H1 (cell line): ENCODE results near the gene TP63. TPM values are rescaled to one million over a fixed set of nuclear protein-coding genes. Genes with fewer than 3 reads are reported as not detected.

ENCODE experiments used
- CTCF ChIA-PET: fragments of 300-600 bp; sonication (Branson Sonifier 250); formaldehyde crosslinking; loops from one replicate; lab custom pipeline; 2021; ENCODE audit not compliant: partially characterized antibody; lab: Charles Lee
- POLR2A ChIA-PET: fragments of 300-600 bp; sonication (Branson Sonifier 250); formaldehyde crosslinking; loops from one replicate; lab custom pipeline; 2021; ENCODE audit warnings: inconsistent platforms; ENCODE audit not compliant: partially characterized antibody; lab: Charles Lee
- DNase-seq, 2 experiments: peaks; one replicate each; pipeline versions ENCODE4 v3.0.0 to v3.0.0-alpha.2; 2010 to 2022; ENCODE audit warnings: low spot score in 2 of 2, low read depth in 1 of 2, mixed read lengths in 1 of 2
- FAIRE-seq: peaks from 2 replicates; lab custom pipeline; 2011; peaks lifted over from hg19 to GRCh38; lab: Jason Lieb, UNC
- H2AFZ ChIP-seq: 2 replicates; pipeline ENCODE4 v1.8.1; 2012; ENCODE audit warnings: low read length, inconsistent platforms
- H2AK5ac ChIP-seq: 2 replicates; pipeline ENCODE4 v1.6.1; 2013; ENCODE audit warnings: low read depth, low read length
- H2BK120ac ChIP-seq: replicated peaks from 2 replicates; pipeline ENCODE3; 2013; ENCODE audit warnings: low read depth, low read length, inconsistent platforms
- H2BK12ac ChIP-seq: 2 replicates; pipeline ENCODE4 v1.6.1; 2013; ENCODE audit warnings: low read depth, low read length
- H2BK15ac ChIP-seq: 2 replicates; pipeline ENCODE4 v1.6.1; 2013; ENCODE audit warnings: low read length
- H2BK20ac ChIP-seq: 2 replicates; pipeline ENCODE4 v1.6.1; 2013; ENCODE audit warnings: low read length
- H2BK5ac ChIP-seq: 2 replicates; pipeline ENCODE4 v1.6.1; 2013; ENCODE audit warnings: low read depth, low read length
- H3K14ac ChIP-seq: 2 replicates; pipeline ENCODE4 v1.6.1; 2013; ENCODE audit warnings: inconsistent platforms; ENCODE audit not compliant: insufficient read length
- H3K18ac ChIP-seq: 2 replicates; pipeline ENCODE4 v1.6.1; 2013; ENCODE audit warnings: low read length; ENCODE audit errors: extremely low read depth
- H3K23ac ChIP-seq: 2 replicates; pipeline ENCODE4 v1.6.1; 2013; ENCODE audit warnings: inconsistent platforms; ENCODE audit not compliant: insufficient read length
- H3K23me2 ChIP-seq: 2 replicates; pipeline ENCODE4 v1.6.1; 2013; ENCODE audit warnings: low read depth, low read length
- H3K27ac ChIP-seq: 2 replicates; pipeline ENCODE4 v1.6.1; 2011; ENCODE audit warnings: low read depth, low read length, inconsistent platforms
- H3K27me3 ChIP-seq, 4 experiments: replicated peaks in 1 of 4; 1 replicate in 1 of 4; 2 replicates in 3 of 4; pipeline versions ENCODE4 v1.6.1 to v1.8.1; 2011 to 2013; ENCODE audit warnings: low read length in 3 of 4, mild to moderate bottlenecking in 3 of 4, inconsistent platforms in 2 of 4, mixed read lengths in 2 of 4, moderate library complexity in 1 of 4; ENCODE audit not compliant: control insufficient read depth in 3 of 4, insufficient read depth in 3 of 4; ENCODE audit errors: extremely low read depth in 1 of 4
- H3K36me3 ChIP-seq, 4 experiments: 2 replicates each; pipeline versions ENCODE4 v1.6.1 to v1.8.1; 2011 to 2013; ENCODE audit warnings: mild to moderate bottlenecking in 4 of 4, low read length in 3 of 4, moderate library complexity in 2 of 4, control low read depth in 1 of 4, inconsistent platforms in 1 of 4; ENCODE audit not compliant: insufficient read depth in 4 of 4, control insufficient read depth in 2 of 4
- H3K4ac ChIP-seq: replicated peaks from 2 replicates; pipeline ENCODE3; 2013; ENCODE audit warnings: low read length, low read depth, mixed read lengths, inconsistent platforms; ENCODE audit not compliant: insufficient read length
- H3K4me1 ChIP-seq, 4 experiments: replicated peaks in 1 of 4; 1 replicate in 1 of 4; 2 replicates in 3 of 4; pipeline versions ENCODE4 v1.6.1 to v1.8.1; 2011 to 2013; ENCODE audit warnings: low read length in 3 of 4, inconsistent platforms in 2 of 4, mixed read lengths in 1 of 4; ENCODE audit not compliant: insufficient read depth in 4 of 4, control insufficient read depth in 3 of 4
- H3K4me2 ChIP-seq, 2 experiments: 2 replicates each; pipeline versions ENCODE4 v1.6.1 to v1.8.1; 2011 to 2013; ENCODE audit warnings: low read depth in 2 of 2, low read length in 2 of 2, control low read depth in 1 of 2, inconsistent platforms in 1 of 2, mild to moderate bottlenecking in 1 of 2; ENCODE audit not compliant: insufficient read depth in 1 of 2
- H3K4me3 ChIP-seq, 4 experiments: fragments of 200-600, 300-600 bp in 1 of 4; sonication (generic), shearing (Covaris generic), sonication (Bioruptor Twin) in 1 of 4; 2 replicates each; pipeline versions ENCODE4 v1.5.1 to v1.8.1; 2011 to 2016; ENCODE audit warnings: low read length in 4 of 4, low read depth in 3 of 4, control low read depth in 2 of 4, inconsistent platforms in 2 of 4, mild to moderate bottlenecking in 2 of 4, mixed read lengths in 1 of 4, moderate library complexity in 1 of 4; ENCODE audit not compliant: insufficient read depth in 2 of 4; ENCODE audit errors: extremely low read depth in 1 of 4
- H3K56ac ChIP-seq: replicated peaks from 2 replicates; pipeline ENCODE3; 2013; ENCODE audit warnings: low read depth, mild to moderate bottlenecking, mixed read lengths, low read length, inconsistent platforms; ENCODE audit not compliant: insufficient read length
- H3K79me1 ChIP-seq: 2 replicates; pipeline ENCODE4 v1.6.1; 2013; ENCODE audit warnings: low read depth, low read length, control low read depth
- H3K79me2 ChIP-seq, 2 experiments: 2 replicates each; pipeline versions ENCODE4 v1.6.1 to v1.8.1; 2012 to 2013; ENCODE audit warnings: low read length in 2 of 2, mild to moderate bottlenecking in 2 of 2, inconsistent platforms in 1 of 2; ENCODE audit not compliant: insufficient read depth in 2 of 2, control insufficient read depth in 1 of 2
- H3K9ac ChIP-seq, 4 experiments: replicated peaks in 1 of 4; 1 replicate in 1 of 4; 2 replicates in 3 of 4; pipeline versions ENCODE4 v1.6.1 to v1.8.1; 2011 to 2013; ENCODE audit warnings: low read depth in 3 of 4, low read length in 3 of 4, control low read depth in 2 of 4, mild to moderate bottlenecking in 2 of 4, moderate library complexity in 2 of 4, inconsistent platforms in 1 of 4; ENCODE audit errors: extremely low read depth in 1 of 4
- H3K9me3 ChIP-seq, 2 experiments: 2 replicates each; pipeline versions ENCODE4 v1.6.1 to v1.8.1; 2012 to 2013; ENCODE audit warnings: mild to moderate bottlenecking in 2 of 2, moderate library complexity in 2 of 2, control low read depth in 1 of 2, inconsistent platforms in 1 of 2, low read depth in 1 of 2, low read length in 1 of 2, mixed read lengths in 1 of 2; ENCODE audit not compliant: insufficient read depth in 2 of 2
- H4K20me1 ChIP-seq, 2 experiments: replicated peaks in 1 of 2; 2 replicates each; pipeline versions ENCODE3 to v1.8.1; 2011 to 2013; ENCODE audit warnings: inconsistent platforms in 2 of 2, low read length in 2 of 2, mild to moderate bottlenecking in 1 of 2; ENCODE audit not compliant: insufficient read depth in 2 of 2, control insufficient read depth in 1 of 2
- H4K5ac ChIP-seq: 2 replicates; pipeline ENCODE4 v1.6.1; 2013; ENCODE audit warnings: low read length, low read depth, mixed read lengths, inconsistent platforms; ENCODE audit not compliant: insufficient read length
- H4K8ac ChIP-seq: 2 replicates; pipeline ENCODE4 v1.8.0; 2013; ENCODE audit warnings: mild to moderate bottlenecking, moderate library complexity, low read length, inconsistent platforms; ENCODE audit not compliant: insufficient read depth; ENCODE audit errors: extremely low read depth
- H4K91ac ChIP-seq: replicated peaks from 2 replicates; pipeline ENCODE3; 2013; ENCODE audit warnings: low read length, mixed read lengths, inconsistent platforms; ENCODE audit not compliant: insufficient read length
- BCL11A ChIP-seq, 2 experiments: IDR thresholded peaks; one replicate each; pipeline ENCODE4 v1.6.1; 2011; ENCODE audit warnings: low read depth in 2 of 2, low read length in 2 of 2, mild to moderate bottlenecking in 2 of 2
- GTF2F1 ChIP-seq: IDR thresholded peaks from 2 replicates; pipeline ENCODE4 v1.6.1; 2012; ENCODE audit warnings: low read depth, low read length, improper control_type of control experiment, borderline replicate concordance
- POLR2A ChIP-seq, 2 experiments: IDR thresholded peaks; 1 replicate in 1 of 2; 2 replicates in 1 of 2; pipeline ENCODE4 v1.6.1; 2011; ENCODE audit warnings: low read depth in 2 of 2, low read length in 2 of 2, mild to moderate bottlenecking in 2 of 2; ENCODE audit errors: control extremely low read depth in 1 of 2
- POU5F1 ChIP-seq: IDR thresholded peaks from 2 replicates; pipeline ENCODE4 v1.6.1; 2011; ENCODE audit warnings: low read depth, mild to moderate bottlenecking, low read length, moderate library complexity
- RAD21 ChIP-seq, 2 experiments: IDR thresholded peaks in 1 of 2; conservative IDR thresholded peaks in 1 of 2; 2 replicates each; pipeline ENCODE4 v1.6.1; 2011; ENCODE audit warnings: low read depth in 2 of 2, low read length in 2 of 2, improper control_type of control experiment in 1 of 2, inconsistent platforms in 1 of 2, mild to moderate bottlenecking in 1 of 2, moderate library complexity in 1 of 2
- RFX5 ChIP-seq: IDR thresholded peaks from 2 replicates; pipeline ENCODE4 v1.6.1; 2011; ENCODE audit warnings: low read depth, low read length, improper control_type of control experiment, borderline replicate concordance
- SAP30 ChIP-seq: fragments of 300-600 bp; sonication (generic); IDR thresholded peaks from 2 replicates; pipeline ENCODE4 v1.7.1; 2012; ENCODE audit warnings: low read length, moderate library complexity, mild to moderate bottlenecking, inconsistent platforms; ENCODE audit not compliant: insufficient read depth, insufficient replicate concordance
- SIN3A ChIP-seq, 2 experiments: IDR thresholded peaks in 1 of 2; conservative IDR thresholded peaks in 1 of 2; 2 replicates each; pipeline ENCODE4 v1.6.1; 2011 to 2012; ENCODE audit warnings: low read length in 2 of 2, improper control_type of control experiment in 1 of 2, low read depth in 1 of 2, mild to moderate bottlenecking in 1 of 2
- SIRT6 ChIP-seq: IDR thresholded peaks from one replicate; pipeline ENCODE4 v1.7.1; 2012; ENCODE audit warnings: low read length, inconsistent platforms
- SP4 ChIP-seq: IDR thresholded peaks from 2 replicates; pipeline ENCODE4 v1.6.1; 2012; ENCODE audit warnings: low read length, inconsistent platforms
- TAF1 ChIP-seq: IDR thresholded peaks from 2 replicates; pipeline ENCODE4 v1.6.1; 2011; ENCODE audit warnings: mild to moderate bottlenecking, low read depth, low read length
- WGBS, 2 experiments: shearing (Covaris generic) in 1 of 2; methylation state at CpG; one replicate each; pipeline versions ENCODE4 v1.1.6 to v1.1.7; 2013 to 2015; ENCODE audit warnings: low lambda C conversion rate in 2 of 2, mixed read lengths in 2 of 2, inconsistent platforms in 1 of 2, low coverage in 1 of 2, missing lambda C conversion rate in 1 of 2; ENCODE audit not compliant: insufficient replicate concordance in 2 of 2, insufficient coverage in 1 of 2, insufficient read length in 1 of 2; ENCODE audit errors: extremely low coverage in 1 of 2, missing lambda C conversion rate in 1 of 2; 5-methylcytosine and 5-hydroxymethylcytosine counted together
- polyA plus RNA-seq, 7 experiments: library from polyadenylated mRNA; depleted of rRNA in 3 of 7; stranded (reverse) in 5 of 7; unstranded in 2 of 7; fragments of >200 nt in 5 of 7; fragments of 200-250 nt in 2 of 7; gene quantifications; 1 replicate in 5 of 7; 2 replicates in 1 of 7; 4 replicates in 1 of 7; pipeline versions ENCODE4 v1.2.1 to v1.2.3, GENCODE V29; 2011 to 2013; ENCODE audit warnings: missing spikeins in 2 of 7, mixed read lengths in 2 of 7
- total RNA-seq: library from RNA; stranded (reverse); fragmentation: NEBNext Ultra II Directional; extraction: Animal tissue kit (Norgen Biotek cat#: 25700); gene quantifications from 2 replicates; pipeline ENCODE4 v1.2.1, GENCODE V29; 2021
- TF ChIP-seq, protein P1 (sequence below): IDR thresholded peaks from 2 replicates; pipeline ENCODE4 v1.6.1; 2011; ENCODE audit warnings: low read depth, mild to moderate bottlenecking, low read length; ENCODE audit not compliant: insufficient read depth

Gene TP63
- total and polyA plus RNA-seq, 2 of the 8 experiments (the other 6 are each of a cell fraction or from before 2014, with no cell fraction given), result not detected

- DNase-seq (no peak), FAIRE-seq (no peak)
- no peak overlapping the region for H4K8ac ChIP-seq
- POLR2A ChIA-PET, result interaction anchor here (0.7 kb wide), 1 partner anchor 16 kb away, joined by 4 read pairs; no protein-coding TSS in a partner anchor
- H2AFZ ChIP-seq, result no peak overlapping the region
- H3K79me2 ChIP-seq, result no peaks in the 10 kb centered on the region
- H3K27ac ChIP-seq, result no peak overlapping the region
- no peak overlapping the region for H2AK5ac ChIP-seq
- H2BK20ac ChIP-seq, result no peak overlapping the region
- no peak overlapping the region for H3K18ac ChIP-seq
- H3K27me3 ChIP-seq, result peaks cover 20 to 52% (median 43%) of the 10 kb centered on the region in 4 experiments
- peaks cover 0 to 2% of the 10 kb centered on the region in 2 experiments for H4K20me1 ChIP-seq
- H3K23me2 ChIP-seq, result no peaks in the 10 kb centered on the region
- no peak overlapping the region for H2BK5ac ChIP-seq
- WGBS, 2 experiments, result 83% methylated on average over 6 of the region's 6 CpGs; no CpG with 5 or more reads in 1 of the 2 experiments
- no peak overlapping the region for H2BK12ac ChIP-seq
- no peak overlapping the region for H3K9ac ChIP-seq
- H3K14ac ChIP-seq, result no peak overlapping the region
- H3K9me3 ChIP-seq, result no peaks in the 10 kb centered on the region
- H2BK15ac ChIP-seq, result no peak overlapping the region
- H4K5ac ChIP-seq, result no peak overlapping the region
- CTCF ChIA-PET, result interaction anchor here (0.7 to 1.6 kb wide), 4 partner anchors 9 to 495 kb away, joined by 3 to 9 read pairs (median 3); no protein-coding TSS in a partner anchor
- H4K91ac ChIP-seq, result no peak overlapping the region
- no peak overlapping the region for H3K4me2 ChIP-seq
- no peak overlapping the region for H3K56ac ChIP-seq
- no peak overlapping the region for H3K4ac ChIP-seq
- no peak overlapping the region for H3K23ac ChIP-seq
- no peak overlapping the region for H3K4me3 ChIP-seq
- H3K79me1 ChIP-seq, result no peaks in the 10 kb centered on the region
- no peaks in the 10 kb centered on the region for H3K36me3 ChIP-seq
- H3K4me1 ChIP-seq, result no peaks in the 10 kb centered on the region
- H2BK120ac ChIP-seq, result no peak overlapping the region
- no peak for TF ChIP-seq SIN3A (conservative IDR thresholded peaks at IDR 0.05 in 1 of 2, IDR thresholded peaks at IDR 0.05 in 1 of 2; ENCODE audit: low read depth in 1 of 2, low read length in 2 of 2)
- no peak for TF ChIP-seq TAF1
- TF ChIP-seq POLR2A (IDR thresholded peaks at IDR 0.05; ENCODE audit: control extremely low read depth in 1 of 2, low read depth in 2 of 2, low read length in 2 of 2), result no peak
- TF ChIP-seq BCL11A (IDR thresholded peaks at IDR 0.05; ENCODE audit: low read depth in 2 of 2, low read length in 2 of 2), result no peak
- no peak for TF ChIP-seq RAD21 (IDR thresholded peaks at IDR 0.05 in 1 of 2, conservative IDR thresholded peaks at IDR 0.05 in 1 of 2; ENCODE audit: low read depth in 2 of 2, low read length in 2 of 2)
- no peak for TF ChIP-seq SP4
- no peak for TF ChIP-seq SAP30
- no peak for TF ChIP-seq RFX5
- TF ChIP-seq SIRT6, result no peak
- TF ChIP-seq POU5F1, result no peak
- TF ChIP-seq, protein P1, sequence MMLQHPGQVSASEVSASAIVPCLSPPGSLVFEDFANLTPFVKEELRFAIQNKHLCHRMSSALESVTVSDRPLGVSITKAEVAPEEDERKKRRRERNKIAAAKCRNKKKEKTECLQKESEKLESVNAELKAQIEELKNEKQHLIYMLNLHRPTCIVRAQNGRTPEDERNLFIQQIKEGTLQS, result no peak
- TF ChIP-seq GTF2F1, result no peak
Observed at GRCh38 chr3:189780546-189781270, 149.5 kb downstream of the TP63 start.
